HEK293 (cell line): ENCODE measurements around the gene PDLIM5.

Source experiments
- SP7 ChIP-seq: fragments of 450-650 bp; formaldehyde crosslinking; IDR thresholded peaks from 2 replicates; pipeline ENCODE4 v1.5.1; 2016; ENCODE audit warnings: missing biosample characterization, missing genetic modification characterization
- TRIM28 ChIP-seq: IDR thresholded peaks from 2 replicates; pipeline ENCODE4 v1.6.1; 2011; ENCODE audit warnings: low read length, control low read depth, borderline replicate concordance
- ZNF202 ChIP-seq: fragments of 450-650 bp; formaldehyde crosslinking; IDR thresholded peaks from 2 replicates; pipeline ENCODE4 v1.5.1; 2016; ENCODE audit warnings: missing biosample characterization, missing genetic modification characterization, borderline replicate concordance
- ZNF473 ChIP-seq: fragments of 450-650 bp; formaldehyde crosslinking; IDR thresholded peaks from 2 replicates; pipeline ENCODE4 v1.5.1; 2017; ENCODE audit warnings: missing biosample characterization, missing genetic modification characterization
- ZNF514 ChIP-seq: fragments of 450-650 bp; formaldehyde crosslinking; IDR thresholded peaks from 2 replicates; pipeline ENCODE4 v1.5.1; 2016; ENCODE audit warnings: missing biosample characterization, missing genetic modification characterization
- ZNF596 ChIP-seq: fragments of 450-650 bp; IDR thresholded peaks from 2 replicates; pipeline ENCODE4 v1.5.0; 2018; ENCODE audit warnings: missing biosample characterization, mild to moderate bottlenecking, missing genetic modification characterization, moderate library complexity
- ZNF792 ChIP-seq: fragments of 450-650 bp; formaldehyde crosslinking; IDR thresholded peaks from 2 replicates; pipeline ENCODE4 v1.5.1; 2016; ENCODE audit warnings: missing biosample characterization, missing genetic modification characterization
- ZSCAN23 ChIP-seq: fragments of 450-650 bp; formaldehyde crosslinking; IDR thresholded peaks from 2 replicates; pipeline ENCODE4 v1.5.1; 2016; ENCODE audit warnings: missing biosample characterization, missing genetic modification characterization
- TF ChIP-seq, protein P1 (sequence below): fragments of 450-650 bp; formaldehyde crosslinking; IDR thresholded peaks from 2 replicates; pipeline ENCODE4 v1.5.1; 2016; ENCODE audit warnings: missing biosample characterization, missing genetic modification characterization

DNA sequence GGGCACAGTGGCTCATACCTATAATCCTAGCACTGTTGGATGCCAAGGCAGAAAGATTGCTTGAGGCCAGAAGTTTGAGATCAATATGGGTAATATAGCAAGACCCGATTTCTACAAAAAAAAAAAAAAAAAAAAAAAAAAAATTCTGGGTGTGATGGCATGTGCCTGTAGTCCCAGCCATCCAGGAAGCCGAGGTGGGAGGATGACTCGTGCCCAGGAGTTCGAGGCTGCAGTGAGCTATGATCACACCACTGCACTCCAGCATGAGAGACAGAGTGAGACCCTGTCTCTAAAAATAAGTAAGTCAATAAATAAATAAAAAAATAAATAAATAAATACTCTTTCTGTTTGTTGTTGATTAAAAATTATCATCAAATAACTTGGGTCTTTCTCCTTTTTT, 243.6 kb downstream of the PDLIM5 start:
- TF ChIP-seq ZNF202 (no peak), ZNF596 (tag by site-specific recombination) (no peak), ZNF792 (tag by site-specific recombination) (no peak), TRIM28 (no peak), ZSCAN23 (tag by site-specific recombination) (no peak), ZNF473 (no peak), SP7 (tag by site-specific recombination) (no peak), ZNF514 (tag by site-specific recombination) (no peak)
- TF ChIP-seq, protein P1, sequence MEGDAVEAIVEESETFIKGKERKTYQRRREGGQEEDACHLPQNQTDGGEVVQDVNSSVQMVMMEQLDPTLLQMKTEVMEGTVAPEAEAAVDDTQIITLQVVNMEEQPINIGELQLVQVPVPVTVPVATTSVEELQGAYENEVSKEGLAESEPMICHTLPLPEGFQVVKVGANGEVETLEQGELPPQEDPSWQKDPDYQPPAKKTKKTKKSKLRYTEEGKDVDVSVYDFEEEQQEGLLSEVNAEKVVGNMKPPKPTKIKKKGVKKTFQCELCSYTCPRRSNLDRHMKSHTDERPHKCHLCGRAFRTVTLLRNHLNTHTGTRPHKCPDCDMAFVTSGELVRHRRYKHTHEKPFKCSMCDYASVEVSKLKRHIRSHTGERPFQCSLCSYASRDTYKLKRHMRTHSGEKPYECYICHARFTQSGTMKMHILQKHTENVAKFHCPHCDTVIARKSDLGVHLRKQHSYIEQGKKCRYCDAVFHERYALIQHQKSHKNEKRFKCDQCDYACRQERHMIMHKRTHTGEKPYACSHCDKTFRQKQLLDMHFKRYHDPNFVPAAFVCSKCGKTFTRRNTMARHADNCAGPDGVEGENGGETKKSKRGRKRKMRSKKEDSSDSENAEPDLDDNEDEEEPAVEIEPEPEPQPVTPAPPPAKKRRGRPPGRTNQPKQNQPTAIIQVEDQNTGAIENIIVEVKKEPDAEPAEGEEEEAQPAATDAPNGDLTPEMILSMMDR, result no peak
